ENCODE results near the gene PRRG2. TPM values are rescaled to one million over a fixed set of nuclear protein-coding genes. Genes with fewer than 3 reads are reported as not detected.

Gene PRRG2
- total RNA-seq, 1 experiment from 2014 or later = 17.0 TPM

DNA sequence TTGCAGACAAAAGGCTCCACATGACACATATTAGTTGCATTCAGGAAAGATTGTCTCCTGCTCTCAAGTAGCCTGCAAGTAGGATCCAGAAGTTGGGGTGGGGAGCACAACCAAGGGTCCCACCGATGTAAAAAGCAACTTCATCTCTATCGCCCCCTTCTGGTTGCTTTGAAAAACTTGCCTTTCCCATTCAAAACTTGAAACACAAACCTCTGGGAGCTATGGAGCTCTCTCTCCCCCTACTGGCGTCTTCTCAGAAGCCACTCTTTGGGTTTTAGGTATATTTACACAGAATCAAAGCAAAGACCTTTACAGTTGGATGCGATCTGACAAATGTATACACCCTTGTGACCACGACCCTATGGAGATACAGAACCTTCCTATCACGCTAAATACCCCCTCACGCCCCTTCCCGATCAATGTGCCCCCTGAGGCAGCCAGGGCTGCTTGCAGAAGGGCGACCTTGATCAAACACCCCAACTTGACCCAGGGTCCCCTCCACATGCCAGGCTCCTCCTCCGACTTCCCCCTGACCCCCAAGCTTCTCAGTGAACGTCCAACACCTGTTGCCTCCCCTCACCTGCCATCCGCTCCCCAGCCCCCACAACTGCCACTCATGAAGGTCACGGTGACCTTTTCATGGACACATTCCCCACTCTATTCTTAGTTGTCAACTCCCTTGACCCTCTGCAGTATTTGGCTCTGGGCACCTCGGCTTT, 10.8 kb upstream of the PRRG2 start:
- no peak overlapping the region for H3K27ac ChIP-seq (ENCODE audit: low read length)
- H3F3A ChIP-seq (ENCODE audit: low read length, unreplicated experiment) = no peaks in the 10 kb centered on the region
- DNase-seq (peak; percentile 92), ATAC-seq (peak; percentile 75)
- ChIA-PET CTCF (interaction anchor here (1.0 to 1.2 kb wide), 6 partner anchors 9 to 106 kb away, joined by 3 to 12 read pairs (median 4); partner anchors contain the start of gene RCN3), POLR2A (ENCODE audit: unreplicated experiment) (no interaction called here)
- peaks cover 16% of the 10 kb centered on the region; the same call in 1 of the 2 replicates for H3K4me1 ChIP-seq (ENCODE audit: insufficient read depth, low read length)
- peaks cover 58% of the 10 kb centered on the region for H3K79me2 ChIP-seq (ENCODE audit: low read length)
- H4K20me1 ChIP-seq (ENCODE audit: low read length) = 0 out of 2 replicates have a peak, but pooled peaks cover 9% of the 10 kb centered on the region
- H3K9me3 ChIP-seq (ENCODE audit: low read length) = no peaks in the 10 kb centered on the region
- H3K9me2 ChIP-seq (replicated peaks; ENCODE audit: low read length) = no peaks in the 10 kb centered on the region
- H3K4me3 ChIP-seq (ENCODE audit: low read length) = no peak overlapping the region
- no peak overlapping the region for H2AFZ ChIP-seq (ENCODE audit: low read length)
- no peaks in the 10 kb centered on the region for H3K27me3 ChIP-seq (ENCODE audit: low read length)
- BruUV-seq (replicated peaks) = no TSS peak
- no peak overlapping the region for H3K9ac ChIP-seq (ENCODE audit: low read length)
- H3K4me2 ChIP-seq (ENCODE audit: low read length) = no peak overlapping the region
- intact Hi-C loops (cut with micrococcal nuclease) = loop anchor here (1.0 to 2.0 kb wide), 2 partner anchors 23 to 67 kb away; no protein-coding TSS in a partner anchor
- peaks cover 12% of the 10 kb centered on the region for H3K36me3 ChIP-seq (ENCODE audit: low read depth, low read length)
- TF ChIP-seq, protein P1, sequence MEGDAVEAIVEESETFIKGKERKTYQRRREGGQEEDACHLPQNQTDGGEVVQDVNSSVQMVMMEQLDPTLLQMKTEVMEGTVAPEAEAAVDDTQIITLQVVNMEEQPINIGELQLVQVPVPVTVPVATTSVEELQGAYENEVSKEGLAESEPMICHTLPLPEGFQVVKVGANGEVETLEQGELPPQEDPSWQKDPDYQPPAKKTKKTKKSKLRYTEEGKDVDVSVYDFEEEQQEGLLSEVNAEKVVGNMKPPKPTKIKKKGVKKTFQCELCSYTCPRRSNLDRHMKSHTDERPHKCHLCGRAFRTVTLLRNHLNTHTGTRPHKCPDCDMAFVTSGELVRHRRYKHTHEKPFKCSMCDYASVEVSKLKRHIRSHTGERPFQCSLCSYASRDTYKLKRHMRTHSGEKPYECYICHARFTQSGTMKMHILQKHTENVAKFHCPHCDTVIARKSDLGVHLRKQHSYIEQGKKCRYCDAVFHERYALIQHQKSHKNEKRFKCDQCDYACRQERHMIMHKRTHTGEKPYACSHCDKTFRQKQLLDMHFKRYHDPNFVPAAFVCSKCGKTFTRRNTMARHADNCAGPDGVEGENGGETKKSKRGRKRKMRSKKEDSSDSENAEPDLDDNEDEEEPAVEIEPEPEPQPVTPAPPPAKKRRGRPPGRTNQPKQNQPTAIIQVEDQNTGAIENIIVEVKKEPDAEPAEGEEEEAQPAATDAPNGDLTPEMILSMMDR (conservative IDR thresholded peaks at IDR 0.05; ENCODE audit: low read depth, low read length) = peak; percentile 99
- TF ChIP-seq EZH2 (IDR thresholded peaks at IDR 0.05; ENCODE audit: low read length, unreplicated experiment) (no peak), EZH2phosphoT487 (IDR thresholded peaks at IDR 0.05; ENCODE audit: borderline replicate concordance, low read length) (no peak)

DNA sequence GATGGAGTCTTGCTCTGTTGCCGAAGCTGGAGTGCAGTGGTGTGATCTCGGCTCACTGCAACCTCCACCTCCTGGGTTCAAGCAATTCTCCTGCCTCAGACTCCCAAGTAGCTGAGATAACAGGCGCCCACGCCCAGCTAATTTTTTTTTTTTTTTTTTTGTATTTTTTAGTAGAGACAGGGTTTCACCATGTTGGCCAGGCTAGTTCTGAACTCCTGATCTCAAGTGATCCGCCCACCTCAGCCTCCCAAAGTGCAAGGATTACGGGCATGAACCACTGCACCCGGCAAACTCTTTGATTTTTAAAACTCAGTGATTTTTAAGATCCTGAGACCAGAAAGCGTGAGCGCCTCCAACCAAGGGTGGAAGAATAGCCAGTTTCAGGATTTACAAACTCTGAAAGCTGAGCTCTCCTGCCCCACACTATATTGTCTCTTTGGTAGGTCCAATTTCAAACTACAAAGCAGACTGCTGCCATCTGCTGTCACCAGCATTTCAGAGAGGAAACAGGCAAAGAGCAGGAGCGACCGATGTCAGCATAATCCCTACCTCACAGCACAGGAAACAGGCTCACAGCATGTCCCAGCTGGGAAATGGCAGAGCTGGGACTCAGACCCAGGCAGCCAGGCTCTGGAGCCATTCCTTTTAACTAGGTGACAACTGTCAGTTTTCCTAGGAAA, 10.0 kb upstream of the PRRG2 start:
- H3K4me2 ChIP-seq (ENCODE audit: low read length) = no peak overlapping the region
- 0 out of 2 replicates have a peak, but pooled peaks cover 9% of the 10 kb centered on the region for H4K20me1 ChIP-seq (ENCODE audit: low read length)
- DNase-seq (peak; percentile 44), ATAC-seq (peak; percentile 76)
- H3K9ac ChIP-seq (ENCODE audit: low read length) = no peak overlapping the region
- H3K4me3 ChIP-seq (ENCODE audit: low read length) = no peak overlapping the region
- H3K9me2 ChIP-seq (replicated peaks; ENCODE audit: low read length) = no peaks in the 10 kb centered on the region
- no peak overlapping the region for H2AFZ ChIP-seq (ENCODE audit: low read length)
- TF ChIP-seq EZH2 (IDR thresholded peaks at IDR 0.05; ENCODE audit: low read length, unreplicated experiment) = no peak
- TF ChIP-seq, protein P1 (conservative IDR thresholded peaks at IDR 0.05; ENCODE audit: low read depth, low read length) = peak; percentile 51
- ChIA-PET POLR2A (ENCODE audit: unreplicated experiment) (no interaction called here), CTCF (interaction anchor here (0.6 to 0.7 kb wide), 3 partner anchors 25 to 94 kb away, joined by 3 to 4 read pairs (median 3); no protein-coding TSS in a partner anchor)
- H3K9me3 ChIP-seq (ENCODE audit: low read length) = no peaks in the 10 kb centered on the region
- peaks cover 16% of the 10 kb centered on the region; the same call in 1 of the 2 replicates for H3K4me1 ChIP-seq (ENCODE audit: insufficient read depth, low read length)
- H3K79me2 ChIP-seq (ENCODE audit: low read length) = peaks cover 52% of the 10 kb centered on the region
- intact Hi-C loops (cut with micrococcal nuclease) = loop anchor here (1.0 to 2.0 kb wide), 2 partner anchors 24 to 68 kb away; no protein-coding TSS in a partner anchor
- no TSS peak for BruUV-seq (replicated peaks)
- no peak overlapping the region for H3K27ac ChIP-seq (ENCODE audit: low read length)
- no peaks in the 10 kb centered on the region for H3F3A ChIP-seq (ENCODE audit: low read length, unreplicated experiment)
- peaks cover 18% of the 10 kb centered on the region for H3K36me3 ChIP-seq (ENCODE audit: low read depth, low read length)
- no peaks in the 10 kb centered on the region for H3K27me3 ChIP-seq (ENCODE audit: low read length)
